OCI-LY3 (cell line): ENCODE results near the gene MVD.

ENCODE experiments used
- CTCF ChIP-seq: fragments of 200-600, 300-600 bp; sonication (generic); IDR thresholded peaks from 2 replicates; pipeline ENCODE4 v1.5.1; 2014; ENCODE audit warnings: antibody characterized with exemption, low read length, low read depth
- EZH2phosphoT487 ChIP-seq: fragments of 200-600 bp; shearing (Covaris generic); IDR thresholded peaks from 2 replicates; pipeline ENCODE4 v1.6.1; 2018; ENCODE audit warnings: antibody characterized with exemption, mixed run types, low read depth

- TF ChIP-seq CTCF (no peak), EZH2phosphoT487 (no peak)
These were observed 32.3 kb upstream of the MVD start for GRCh38 chr16:88695218-88695617.
